ENCODE measurements around the gene STAP2. TPM values are rescaled to one million over a fixed set of nuclear protein-coding genes. Genes with fewer than 3 reads are reported as not detected.

The STAP2 gene
- total and polyA plus RNA-seq, 10 of the 15 experiments (the other 5 are each of a cell fraction or from before 2014, with no cell fraction given), result 0.84 to 22.4 (median 15.2) TPM

DNA sequence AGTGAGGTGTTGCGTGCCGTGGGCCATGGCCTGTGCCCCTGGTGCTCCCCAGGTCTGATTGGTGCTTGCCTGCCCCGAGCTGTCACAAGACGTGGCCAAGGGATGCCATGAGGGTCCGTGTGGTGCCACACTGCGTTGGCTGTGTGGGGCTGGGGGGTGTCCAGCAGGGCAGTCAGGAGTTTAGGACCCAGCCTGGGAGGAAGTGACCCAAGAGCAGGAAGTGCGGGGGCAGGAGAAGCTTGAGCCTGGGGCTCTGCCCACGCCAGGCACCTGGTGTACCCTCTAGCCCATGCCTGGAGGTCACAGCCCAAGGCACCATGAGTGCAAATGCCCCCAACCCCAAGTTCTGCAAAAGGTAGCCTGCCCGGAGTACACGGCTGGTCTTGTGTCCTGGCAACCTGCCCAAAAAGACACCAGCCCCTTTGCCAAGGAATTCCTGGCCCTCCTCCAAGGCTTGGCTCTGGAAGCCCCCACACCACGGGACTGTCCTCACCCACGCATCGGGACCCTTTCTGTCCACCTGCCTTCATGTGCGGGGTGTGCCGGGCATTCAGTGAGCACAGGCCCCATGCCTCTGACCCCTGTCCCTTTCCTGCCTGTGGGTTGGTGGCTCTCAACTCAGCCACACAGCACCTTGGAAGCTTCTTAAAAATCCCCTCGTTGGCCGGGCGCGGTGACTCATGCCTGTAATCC is 29.6 kb upstream of the STAP2 start (continued):
- peak in 1 of 2 experiments; percentile 77; a peak in 1 of 3 replicates for TF ChIP-seq EGR1 (IDR thresholded peaks at IDR 0.05; ENCODE audit: borderline replicate concordance in 1 of 2, low read depth in 2 of 2, low read length in 2 of 2)
- TF ChIP-seq POLR2A (IDR thresholded peaks at IDR 0.05; ENCODE audit: low read depth, low read length), result 0 out of 2 replicates have a peak, but pooled peaks have one; percentile 32
- no peak for TF ChIP-seq CHD2 (IDR thresholded peaks at IDR 0.05; ENCODE audit: borderline replicate concordance, low read depth, low read length)
- TF ChIP-seq TCF12 (IDR thresholded peaks at IDR 0.05; ENCODE audit: low read depth, low read length), result no peak
- TF ChIP-seq, protein P1, sequence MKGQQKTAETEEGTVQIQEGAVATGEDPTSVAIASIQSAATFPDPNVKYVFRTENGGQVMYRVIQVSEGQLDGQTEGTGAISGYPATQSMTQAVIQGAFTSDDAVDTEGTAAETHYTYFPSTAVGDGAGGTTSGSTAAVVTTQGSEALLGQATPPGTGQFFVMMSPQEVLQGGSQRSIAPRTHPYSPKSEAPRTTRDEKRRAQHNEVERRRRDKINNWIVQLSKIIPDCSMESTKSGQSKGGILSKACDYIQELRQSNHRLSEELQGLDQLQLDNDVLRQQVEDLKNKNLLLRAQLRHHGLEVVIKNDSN (IDR thresholded peaks at IDR 0.05; ENCODE audit: borderline replicate concordance, extremely low read length, insufficient read depth, low read depth, low read length), result no peak
- TF ChIP-seq ZNF217 (IDR thresholded peaks at IDR 0.05), result no peak
- TF ChIP-seq ETV6 (conservative IDR thresholded peaks at IDR 0.05 in 1 of 2, IDR thresholded peaks at IDR 0.05 in 1 of 2; ENCODE audit: borderline replicate concordance in 1 of 2, low read depth in 1 of 2), result no peak
- TF ChIP-seq, protein P2, sequence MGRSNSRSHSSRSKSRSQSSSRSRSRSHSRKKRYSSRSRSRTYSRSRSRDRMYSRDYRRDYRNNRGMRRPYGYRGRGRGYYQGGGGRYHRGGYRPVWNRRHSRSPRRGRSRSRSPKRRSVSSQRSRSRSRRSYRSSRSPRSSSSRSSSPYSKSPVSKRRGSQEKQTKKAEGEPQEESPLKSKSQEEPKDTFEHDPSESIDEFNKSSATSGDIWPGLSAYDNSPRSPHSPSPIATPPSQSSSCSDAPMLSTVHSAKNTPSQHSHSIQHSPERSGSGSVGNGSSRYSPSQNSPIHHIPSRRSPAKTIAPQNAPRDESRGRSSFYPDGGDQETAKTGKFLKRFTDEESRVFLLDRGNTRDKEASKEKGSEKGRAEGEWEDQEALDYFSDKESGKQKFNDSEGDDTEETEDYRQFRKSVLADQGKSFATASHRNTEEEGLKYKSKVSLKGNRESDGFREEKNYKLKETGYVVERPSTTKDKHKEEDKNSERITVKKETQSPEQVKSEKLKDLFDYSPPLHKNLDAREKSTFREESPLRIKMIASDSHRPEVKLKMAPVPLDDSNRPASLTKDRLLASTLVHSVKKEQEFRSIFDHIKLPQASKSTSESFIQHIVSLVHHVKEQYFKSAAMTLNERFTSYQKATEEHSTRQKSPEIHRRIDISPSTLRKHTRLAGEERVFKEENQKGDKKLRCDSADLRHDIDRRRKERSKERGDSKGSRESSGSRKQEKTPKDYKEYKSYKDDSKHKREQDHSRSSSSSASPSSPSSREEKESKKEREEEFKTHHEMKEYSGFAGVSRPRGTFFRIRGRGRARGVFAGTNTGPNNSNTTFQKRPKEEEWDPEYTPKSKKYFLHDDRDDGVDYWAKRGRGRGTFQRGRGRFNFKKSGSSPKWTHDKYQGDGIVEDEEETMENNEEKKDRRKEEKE (IDR thresholded peaks at IDR 0.05), result no peak
- TF ChIP-seq NRF1 (conservative IDR thresholded peaks at IDR 0.05; ENCODE audit: low read depth, low read length), result no peak
- TF ChIP-seq SREBF2 (IDR thresholded peaks at IDR 0.05; ENCODE audit: low read length), result no peak
- TF ChIP-seq, protein P3, sequence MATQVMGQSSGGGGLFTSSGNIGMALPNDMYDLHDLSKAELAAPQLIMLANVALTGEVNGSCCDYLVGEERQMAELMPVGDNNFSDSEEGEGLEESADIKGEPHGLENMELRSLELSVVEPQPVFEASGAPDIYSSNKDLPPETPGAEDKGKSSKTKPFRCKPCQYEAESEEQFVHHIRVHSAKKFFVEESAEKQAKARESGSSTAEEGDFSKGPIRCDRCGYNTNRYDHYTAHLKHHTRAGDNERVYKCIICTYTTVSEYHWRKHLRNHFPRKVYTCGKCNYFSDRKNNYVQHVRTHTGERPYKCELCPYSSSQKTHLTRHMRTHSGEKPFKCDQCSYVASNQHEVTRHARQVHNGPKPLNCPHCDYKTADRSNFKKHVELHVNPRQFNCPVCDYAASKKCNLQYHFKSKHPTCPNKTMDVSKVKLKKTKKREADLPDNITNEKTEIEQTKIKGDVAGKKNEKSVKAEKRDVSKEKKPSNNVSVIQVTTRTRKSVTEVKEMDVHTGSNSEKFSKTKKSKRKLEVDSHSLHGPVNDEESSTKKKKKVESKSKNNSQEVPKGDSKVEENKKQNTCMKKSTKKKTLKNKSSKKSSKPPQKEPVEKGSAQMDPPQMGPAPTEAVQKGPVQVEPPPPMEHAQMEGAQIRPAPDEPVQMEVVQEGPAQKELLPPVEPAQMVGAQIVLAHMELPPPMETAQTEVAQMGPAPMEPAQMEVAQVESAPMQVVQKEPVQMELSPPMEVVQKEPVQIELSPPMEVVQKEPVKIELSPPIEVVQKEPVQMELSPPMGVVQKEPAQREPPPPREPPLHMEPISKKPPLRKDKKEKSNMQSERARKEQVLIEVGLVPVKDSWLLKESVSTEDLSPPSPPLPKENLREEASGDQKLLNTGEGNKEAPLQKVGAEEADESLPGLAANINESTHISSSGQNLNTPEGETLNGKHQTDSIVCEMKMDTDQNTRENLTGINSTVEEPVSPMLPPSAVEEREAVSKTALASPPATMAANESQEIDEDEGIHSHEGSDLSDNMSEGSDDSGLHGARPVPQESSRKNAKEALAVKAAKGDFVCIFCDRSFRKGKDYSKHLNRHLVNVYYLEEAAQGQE (IDR thresholded peaks at IDR 0.05; ENCODE audit: low read depth, low read length), result no peak
- TF ChIP-seq, protein P4, sequence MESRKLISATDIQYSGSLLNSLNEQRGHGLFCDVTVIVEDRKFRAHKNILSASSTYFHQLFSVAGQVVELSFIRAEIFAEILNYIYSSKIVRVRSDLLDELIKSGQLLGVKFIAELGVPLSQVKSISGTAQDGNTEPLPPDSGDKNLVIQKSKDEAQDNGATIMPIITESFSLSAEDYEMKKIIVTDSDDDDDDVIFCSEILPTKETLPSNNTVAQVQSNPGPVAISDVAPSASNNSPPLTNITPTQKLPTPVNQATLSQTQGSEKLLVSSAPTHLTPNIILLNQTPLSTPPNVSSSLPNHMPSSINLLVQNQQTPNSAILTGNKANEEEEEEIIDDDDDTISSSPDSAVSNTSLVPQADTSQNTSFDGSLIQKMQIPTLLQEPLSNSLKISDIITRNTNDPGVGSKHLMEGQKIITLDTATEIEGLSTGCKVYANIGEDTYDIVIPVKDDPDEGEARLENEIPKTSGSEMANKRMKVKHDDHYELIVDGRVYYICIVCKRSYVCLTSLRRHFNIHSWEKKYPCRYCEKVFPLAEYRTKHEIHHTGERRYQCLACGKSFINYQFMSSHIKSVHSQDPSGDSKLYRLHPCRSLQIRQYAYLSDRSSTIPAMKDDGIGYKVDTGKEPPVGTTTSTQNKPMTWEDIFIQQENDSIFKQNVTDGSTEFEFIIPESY (IDR thresholded peaks at IDR 0.05), result no peak
- TF ChIP-seq FOXM1 (IDR thresholded peaks at IDR 0.05; ENCODE audit: low read depth, low read length), result no peak
- TF ChIP-seq SIX5 (IDR thresholded peaks at IDR 0.05; ENCODE audit: low read depth, low read length, severe bottlenecking), result no peak
- TF ChIP-seq, protein P5, sequence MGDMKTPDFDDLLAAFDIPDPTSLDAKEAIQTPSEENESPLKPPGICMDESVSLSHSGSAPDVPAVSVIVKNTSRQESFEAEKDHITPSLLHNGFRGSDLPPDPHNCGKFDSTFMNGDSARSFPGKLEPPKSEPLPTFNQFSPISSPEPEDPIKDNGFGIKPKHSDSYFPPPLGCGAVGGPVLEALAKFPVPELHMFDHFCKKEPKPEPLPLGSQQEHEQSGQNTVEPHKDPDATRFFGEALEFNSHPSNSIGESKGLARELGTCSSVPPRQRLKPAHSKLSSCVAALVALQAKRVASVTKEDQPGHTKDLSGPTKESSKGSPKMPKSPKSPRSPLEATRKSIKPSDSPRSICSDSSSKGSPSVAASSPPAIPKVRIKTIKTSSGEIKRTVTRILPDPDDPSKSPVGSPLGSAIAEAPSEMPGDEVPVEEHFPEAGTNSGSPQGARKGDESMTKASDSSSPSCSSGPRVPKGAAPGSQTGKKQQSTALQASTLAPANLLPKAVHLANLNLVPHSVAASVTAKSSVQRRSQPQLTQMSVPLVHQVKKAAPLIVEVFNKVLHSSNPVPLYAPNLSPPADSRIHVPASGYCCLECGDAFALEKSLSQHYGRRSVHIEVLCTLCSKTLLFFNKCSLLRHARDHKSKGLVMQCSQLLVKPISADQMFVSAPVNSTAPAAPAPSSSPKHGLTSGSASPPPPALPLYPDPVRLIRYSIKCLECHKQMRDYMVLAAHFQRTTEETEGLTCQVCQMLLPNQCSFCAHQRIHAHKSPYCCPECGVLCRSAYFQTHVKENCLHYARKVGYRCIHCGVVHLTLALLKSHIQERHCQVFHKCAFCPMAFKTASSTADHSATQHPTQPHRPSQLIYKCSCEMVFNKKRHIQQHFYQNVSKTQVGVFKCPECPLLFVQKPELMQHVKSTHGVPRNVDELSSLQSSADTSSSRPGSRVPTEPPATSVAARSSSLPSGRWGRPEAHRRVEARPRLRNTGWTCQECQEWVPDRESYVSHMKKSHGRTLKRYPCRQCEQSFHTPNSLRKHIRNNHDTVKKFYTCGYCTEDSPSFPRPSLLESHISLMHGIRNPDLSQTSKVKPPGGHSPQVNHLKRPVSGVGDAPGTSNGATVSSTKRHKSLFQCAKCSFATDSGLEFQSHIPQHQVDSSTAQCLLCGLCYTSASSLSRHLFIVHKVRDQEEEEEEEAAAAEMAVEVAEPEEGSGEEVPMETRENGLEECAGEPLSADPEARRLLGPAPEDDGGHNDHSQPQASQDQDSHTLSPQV (IDR thresholded peaks at IDR 0.05), result no peak

Measured in GM12878 (cell line).